ENCODE results near the gene HOXD10.

Gene HOXD10

DNA sequence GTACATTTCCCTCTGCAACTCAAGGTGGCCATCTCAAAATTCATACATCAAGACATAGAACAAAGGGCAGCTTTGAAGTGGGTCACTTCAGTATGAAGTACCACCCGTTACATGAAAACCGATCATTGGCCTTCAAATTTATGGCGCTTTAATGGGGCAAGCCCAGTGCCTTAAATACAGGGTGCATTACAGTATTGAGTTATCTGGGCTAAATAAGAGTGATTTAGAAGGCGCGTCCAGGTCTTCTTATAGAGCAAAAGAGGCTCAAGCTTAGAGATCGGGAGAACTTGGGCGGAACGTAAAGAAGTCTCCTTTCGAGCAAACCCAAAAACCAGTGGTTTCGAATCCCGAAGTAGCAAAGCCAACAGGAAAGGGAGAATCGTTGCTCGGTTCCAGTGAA lies 47.6 kb downstream of the HOXD10 start:
- no peak overlapping the region for H3K4me3 ChIP-seq (ENCODE audit: low read depth, low read length)
- no peak for DNase-seq (ENCODE audit: low read depth)
- TF ChIP-seq MYC (IDR thresholded peaks at IDR 0.05; ENCODE audit: low read depth, low read length) = no peak
- TF ChIP-seq, protein P1, sequence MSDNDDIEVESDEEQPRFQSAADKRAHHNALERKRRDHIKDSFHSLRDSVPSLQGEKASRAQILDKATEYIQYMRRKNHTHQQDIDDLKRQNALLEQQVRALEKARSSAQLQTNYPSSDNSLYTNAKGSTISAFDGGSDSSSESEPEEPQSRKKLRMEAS (IDR thresholded peaks at IDR 0.05; ENCODE audit: low read depth, low read length) = no peak
- no peak for TF ChIP-seq POLR2A (IDR thresholded peaks at IDR 0.05; ENCODE audit: extremely low read depth, insufficient read length)
- TF ChIP-seq, protein P2, sequence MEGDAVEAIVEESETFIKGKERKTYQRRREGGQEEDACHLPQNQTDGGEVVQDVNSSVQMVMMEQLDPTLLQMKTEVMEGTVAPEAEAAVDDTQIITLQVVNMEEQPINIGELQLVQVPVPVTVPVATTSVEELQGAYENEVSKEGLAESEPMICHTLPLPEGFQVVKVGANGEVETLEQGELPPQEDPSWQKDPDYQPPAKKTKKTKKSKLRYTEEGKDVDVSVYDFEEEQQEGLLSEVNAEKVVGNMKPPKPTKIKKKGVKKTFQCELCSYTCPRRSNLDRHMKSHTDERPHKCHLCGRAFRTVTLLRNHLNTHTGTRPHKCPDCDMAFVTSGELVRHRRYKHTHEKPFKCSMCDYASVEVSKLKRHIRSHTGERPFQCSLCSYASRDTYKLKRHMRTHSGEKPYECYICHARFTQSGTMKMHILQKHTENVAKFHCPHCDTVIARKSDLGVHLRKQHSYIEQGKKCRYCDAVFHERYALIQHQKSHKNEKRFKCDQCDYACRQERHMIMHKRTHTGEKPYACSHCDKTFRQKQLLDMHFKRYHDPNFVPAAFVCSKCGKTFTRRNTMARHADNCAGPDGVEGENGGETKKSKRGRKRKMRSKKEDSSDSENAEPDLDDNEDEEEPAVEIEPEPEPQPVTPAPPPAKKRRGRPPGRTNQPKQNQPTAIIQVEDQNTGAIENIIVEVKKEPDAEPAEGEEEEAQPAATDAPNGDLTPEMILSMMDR (IDR thresholded peaks at IDR 0.05; ENCODE audit: low read depth, low read length) = no peak

DNA sequence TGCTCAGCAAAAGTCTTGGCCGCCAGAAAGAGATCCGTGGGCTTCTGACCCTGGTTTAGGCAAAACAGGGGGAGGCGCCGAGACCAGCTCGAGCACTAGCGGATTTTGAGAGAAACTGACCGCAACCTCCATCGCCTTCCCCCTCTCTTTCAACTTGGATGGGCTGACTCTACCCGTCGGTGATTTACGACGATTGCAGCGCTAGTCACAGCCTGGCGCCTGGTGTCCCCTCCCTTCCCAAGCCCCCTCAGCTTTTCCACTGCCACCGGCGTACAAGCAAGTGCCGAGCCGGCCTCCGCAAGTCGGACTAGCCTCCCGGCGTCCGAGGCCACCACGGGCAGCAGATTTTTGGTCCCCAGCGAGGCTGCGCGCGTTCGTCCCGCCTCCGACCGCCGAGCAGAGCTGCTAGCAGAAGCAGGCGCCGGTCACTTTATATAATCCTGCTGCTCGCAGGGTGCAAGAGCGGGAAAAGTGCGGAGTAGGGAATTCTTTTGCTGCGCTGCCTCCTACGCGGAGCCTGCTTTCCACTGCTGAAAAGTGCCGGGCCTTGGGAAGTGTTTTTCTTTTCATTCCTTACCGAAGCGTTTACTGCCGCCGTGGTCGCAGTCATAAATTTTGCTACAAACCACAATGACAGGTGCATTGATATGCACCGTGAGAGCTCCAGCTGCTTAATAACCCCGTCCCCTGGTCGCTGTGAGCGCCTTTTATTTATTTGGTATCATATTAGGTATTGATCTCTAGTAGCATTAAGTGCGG lies 48.2 kb downstream of the HOXD10 start:
- DNase-seq (ENCODE audit: low read depth) = no peak
- H3K4me3 ChIP-seq (ENCODE audit: low read depth, low read length) = no peak overlapping the region
- no peak for TF ChIP-seq MYC (IDR thresholded peaks at IDR 0.05; ENCODE audit: low read depth, low read length)
- TF ChIP-seq, protein P2 (IDR thresholded peaks at IDR 0.05; ENCODE audit: low read depth, low read length) = no peak
- TF ChIP-seq, protein P1 (IDR thresholded peaks at IDR 0.05; ENCODE audit: low read depth, low read length) = no peak
- TF ChIP-seq POLR2A (IDR thresholded peaks at IDR 0.05; ENCODE audit: extremely low read depth, insufficient read length) = no peak

DNA sequence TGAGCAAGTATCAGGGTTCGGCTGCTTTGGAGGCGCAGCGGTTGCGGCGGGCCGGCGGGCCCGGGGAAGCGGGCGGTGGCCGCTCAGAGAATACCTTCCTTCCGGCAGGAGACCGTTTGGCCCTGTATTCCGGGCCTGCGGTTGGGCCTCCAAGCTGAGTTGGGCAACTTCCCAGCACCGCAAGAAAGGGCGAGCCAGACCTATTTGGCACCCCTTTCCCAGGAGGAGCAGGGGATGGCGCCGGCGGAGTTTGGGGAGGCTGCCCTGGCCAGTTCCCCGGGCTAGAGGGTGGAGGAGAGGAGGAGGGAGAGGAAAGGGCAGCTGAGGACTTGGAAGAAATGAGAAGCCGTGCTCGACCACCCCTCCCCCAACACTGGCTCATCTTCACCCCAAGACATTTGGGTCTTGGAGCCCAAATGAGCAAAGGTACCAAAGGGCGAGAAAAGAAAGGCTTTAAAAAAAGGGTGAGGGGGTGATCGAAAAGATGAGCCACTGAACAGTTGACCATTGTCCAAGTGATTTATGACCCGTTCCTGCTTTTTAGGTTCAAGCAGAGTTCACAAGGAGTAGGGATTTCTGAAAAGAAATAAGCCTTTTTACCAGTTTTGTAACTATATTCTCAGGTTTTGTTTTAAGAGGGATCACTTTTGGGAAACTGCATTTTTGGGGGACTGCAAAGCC lies 48.9 kb downstream of the HOXD10 start:
- no peak for DNase-seq (ENCODE audit: low read depth)
- H3K4me3 ChIP-seq (ENCODE audit: low read depth, low read length) = no peak overlapping the region
- no peak for TF ChIP-seq MYC (IDR thresholded peaks at IDR 0.05; ENCODE audit: low read depth, low read length)
- TF ChIP-seq POLR2A (IDR thresholded peaks at IDR 0.05; ENCODE audit: extremely low read depth, insufficient read length) = no peak
- TF ChIP-seq, protein P2 (IDR thresholded peaks at IDR 0.05; ENCODE audit: low read depth, low read length) = no peak
- TF ChIP-seq, protein P1 (IDR thresholded peaks at IDR 0.05; ENCODE audit: low read depth, low read length) = no peak

DNA sequence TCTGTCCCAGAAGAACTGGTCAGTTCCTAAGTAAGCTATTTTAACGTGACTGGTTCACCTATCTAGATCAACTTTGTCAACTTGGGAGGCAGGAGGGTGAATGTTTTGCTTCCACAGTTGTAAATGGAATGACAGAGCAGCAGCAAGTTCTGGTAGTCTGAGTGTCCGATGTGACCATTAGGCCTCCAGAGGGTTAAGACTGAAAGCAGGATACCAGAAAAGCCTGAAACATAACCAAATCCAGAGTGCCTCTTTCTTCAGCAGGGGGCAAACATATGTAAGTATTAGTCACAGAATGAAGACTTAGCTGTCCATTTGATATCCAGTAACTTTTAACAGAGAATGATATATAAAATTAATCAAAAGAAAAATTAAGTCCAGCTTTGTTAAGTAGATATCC lies 49.7 kb downstream of the HOXD10 start:
- TF ChIP-seq MYC (IDR thresholded peaks at IDR 0.05; ENCODE audit: low read depth, low read length) (no peak), POLR2A (IDR thresholded peaks at IDR 0.05; ENCODE audit: extremely low read depth, insufficient read length) (no peak)
- TF ChIP-seq, protein P1 (IDR thresholded peaks at IDR 0.05; ENCODE audit: low read depth, low read length) = no peak
- TF ChIP-seq, protein P2 (IDR thresholded peaks at IDR 0.05; ENCODE audit: low read depth, low read length) = no peak
- DNase-seq (ENCODE audit: low read depth) = no peak

DNA sequence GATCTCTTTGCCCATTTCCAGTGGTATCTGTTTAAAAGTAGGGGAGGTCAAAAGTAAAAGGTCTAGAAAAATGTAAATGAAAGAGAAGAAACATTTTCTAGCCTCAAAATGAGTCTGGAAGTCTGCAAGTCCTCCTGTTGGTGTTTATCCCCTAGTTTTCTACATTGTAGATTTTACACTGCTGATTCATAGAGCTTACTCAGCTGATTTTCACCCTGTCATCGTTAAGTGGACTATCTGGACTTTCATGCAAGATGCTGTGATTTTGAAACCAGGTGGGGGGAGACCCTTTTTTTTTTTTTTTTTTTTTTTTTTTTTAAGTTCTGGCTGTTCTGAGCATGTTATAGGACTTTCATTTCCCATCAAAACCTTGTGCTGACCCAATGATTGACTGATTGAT lies 50.8 kb downstream of the HOXD10 start:
- no peak for DNase-seq (ENCODE audit: low read depth)
- H3K4me3 ChIP-seq (ENCODE audit: low read depth, low read length) = no peak overlapping the region
- TF ChIP-seq POLR2A (IDR thresholded peaks at IDR 0.05; ENCODE audit: extremely low read depth, insufficient read length) (no peak), MYC (IDR thresholded peaks at IDR 0.05; ENCODE audit: low read depth, low read length) (no peak)
- TF ChIP-seq, protein P1 (IDR thresholded peaks at IDR 0.05; ENCODE audit: low read depth, low read length) = no peak
- TF ChIP-seq, protein P2 (IDR thresholded peaks at IDR 0.05; ENCODE audit: low read depth, low read length) = no peak

More for the DNA sequence above, 49.7 kb downstream of the HOXD10 start:
- H3K4me3 ChIP-seq (ENCODE audit: low read depth, low read length) = no peak overlapping the region

All from NB4 (cell line).